Measurements from ENCODE around the gene PEX1.

DNA sequence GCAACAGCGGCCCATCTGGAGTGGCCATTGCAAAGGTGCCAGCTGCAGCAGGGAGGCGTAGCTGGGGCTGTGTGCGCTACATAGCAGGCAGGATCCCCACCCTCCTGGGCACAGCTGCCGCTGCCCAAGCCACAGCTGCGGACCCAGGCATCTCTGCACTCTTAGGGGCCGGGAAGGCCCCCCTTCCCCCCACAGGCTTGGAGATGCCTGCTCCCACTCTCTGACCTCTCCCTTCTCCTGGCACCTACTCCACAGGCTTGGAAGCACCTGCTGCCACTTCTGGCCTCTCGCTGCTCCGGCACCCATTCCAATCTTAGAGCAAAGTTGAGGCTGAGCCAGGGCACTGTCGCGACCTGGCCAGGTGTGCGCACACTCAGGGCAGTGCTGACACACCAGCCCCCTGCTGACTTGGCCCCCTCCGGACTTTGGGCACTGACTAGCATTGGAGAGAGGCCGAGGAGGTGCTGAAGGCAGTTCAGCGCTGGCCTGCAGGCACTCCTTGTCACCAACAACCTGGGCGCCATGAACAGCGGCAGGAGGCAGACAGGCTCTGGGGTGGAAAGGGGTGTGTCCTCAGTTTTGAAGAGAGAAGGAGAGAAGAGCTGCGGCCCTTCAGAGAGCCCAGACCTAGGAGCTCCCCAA is 18.7 kb upstream of the PEX1 start:
- TF ChIP-seq, protein P1, sequence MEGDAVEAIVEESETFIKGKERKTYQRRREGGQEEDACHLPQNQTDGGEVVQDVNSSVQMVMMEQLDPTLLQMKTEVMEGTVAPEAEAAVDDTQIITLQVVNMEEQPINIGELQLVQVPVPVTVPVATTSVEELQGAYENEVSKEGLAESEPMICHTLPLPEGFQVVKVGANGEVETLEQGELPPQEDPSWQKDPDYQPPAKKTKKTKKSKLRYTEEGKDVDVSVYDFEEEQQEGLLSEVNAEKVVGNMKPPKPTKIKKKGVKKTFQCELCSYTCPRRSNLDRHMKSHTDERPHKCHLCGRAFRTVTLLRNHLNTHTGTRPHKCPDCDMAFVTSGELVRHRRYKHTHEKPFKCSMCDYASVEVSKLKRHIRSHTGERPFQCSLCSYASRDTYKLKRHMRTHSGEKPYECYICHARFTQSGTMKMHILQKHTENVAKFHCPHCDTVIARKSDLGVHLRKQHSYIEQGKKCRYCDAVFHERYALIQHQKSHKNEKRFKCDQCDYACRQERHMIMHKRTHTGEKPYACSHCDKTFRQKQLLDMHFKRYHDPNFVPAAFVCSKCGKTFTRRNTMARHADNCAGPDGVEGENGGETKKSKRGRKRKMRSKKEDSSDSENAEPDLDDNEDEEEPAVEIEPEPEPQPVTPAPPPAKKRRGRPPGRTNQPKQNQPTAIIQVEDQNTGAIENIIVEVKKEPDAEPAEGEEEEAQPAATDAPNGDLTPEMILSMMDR (IDR thresholded peaks at IDR 0.05), result no peak
- no peak for TF ChIP-seq POLR2A (IDR thresholded peaks at IDR 0.05)
- TF ChIP-seq POLR2AphosphoS5 (IDR thresholded peaks at IDR 0.05), result no peak
